NB4 (cell line): ENCODE results near the gene OSBPL2.

Source experiments
- POLR2A ChIP-seq: IDR thresholded peaks from 2 replicates; pipeline ENCODE4 v1.6.1; 2011; ENCODE audit warnings: mild to moderate bottlenecking; ENCODE audit not compliant: insufficient read length; ENCODE audit errors: extremely low read depth
- TF ChIP-seq, protein P1 (sequence below): IDR thresholded peaks from one replicate; pipeline ENCODE4 v1.5.1; 2012; ENCODE audit warnings: low read depth, low read length
- TF ChIP-seq, protein P2 (sequence below): IDR thresholded peaks from 2 replicates; pipeline ENCODE4 v1.6.1; 2011; ENCODE audit warnings: low read depth, low read length

DNA sequence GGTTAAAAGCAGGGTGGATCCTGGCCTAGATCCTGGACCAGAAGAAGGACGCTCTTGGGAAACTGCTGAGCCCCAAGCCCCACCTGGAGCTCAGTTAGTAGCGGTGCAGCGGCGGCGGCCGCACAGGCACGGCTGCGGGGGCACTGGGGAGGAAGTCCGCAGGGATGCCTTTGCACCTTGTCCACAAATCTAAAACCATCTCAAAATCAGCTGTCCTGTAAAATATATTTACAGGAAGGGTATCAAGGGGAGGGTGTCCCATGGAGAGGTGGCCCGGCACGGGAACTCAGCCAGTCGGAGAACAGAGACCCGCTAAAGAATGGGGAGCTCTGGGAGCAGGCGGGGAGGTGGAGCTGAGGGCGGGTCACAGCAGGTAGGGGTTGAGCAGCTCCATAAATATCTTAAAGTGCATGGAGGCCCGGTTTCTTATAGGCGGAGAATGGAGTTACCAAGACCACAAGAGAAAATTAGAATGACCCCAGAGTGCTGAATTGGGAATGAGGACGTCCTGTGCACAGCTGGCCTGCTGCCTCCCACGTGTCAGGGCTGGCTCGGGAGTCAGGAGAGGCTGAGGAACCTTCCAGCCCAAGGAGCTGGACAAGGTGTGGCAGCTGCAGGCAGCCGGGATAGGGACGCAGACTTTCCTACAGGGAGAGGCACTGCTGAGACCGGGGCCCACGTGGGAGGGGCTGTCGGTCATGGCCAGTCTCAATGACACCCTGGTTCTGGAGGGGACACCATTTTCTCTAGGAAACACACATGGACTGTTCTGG is 47.5 kb upstream of the OSBPL2 start:
- TF ChIP-seq POLR2A, result no peak
- TF ChIP-seq, protein P1, sequence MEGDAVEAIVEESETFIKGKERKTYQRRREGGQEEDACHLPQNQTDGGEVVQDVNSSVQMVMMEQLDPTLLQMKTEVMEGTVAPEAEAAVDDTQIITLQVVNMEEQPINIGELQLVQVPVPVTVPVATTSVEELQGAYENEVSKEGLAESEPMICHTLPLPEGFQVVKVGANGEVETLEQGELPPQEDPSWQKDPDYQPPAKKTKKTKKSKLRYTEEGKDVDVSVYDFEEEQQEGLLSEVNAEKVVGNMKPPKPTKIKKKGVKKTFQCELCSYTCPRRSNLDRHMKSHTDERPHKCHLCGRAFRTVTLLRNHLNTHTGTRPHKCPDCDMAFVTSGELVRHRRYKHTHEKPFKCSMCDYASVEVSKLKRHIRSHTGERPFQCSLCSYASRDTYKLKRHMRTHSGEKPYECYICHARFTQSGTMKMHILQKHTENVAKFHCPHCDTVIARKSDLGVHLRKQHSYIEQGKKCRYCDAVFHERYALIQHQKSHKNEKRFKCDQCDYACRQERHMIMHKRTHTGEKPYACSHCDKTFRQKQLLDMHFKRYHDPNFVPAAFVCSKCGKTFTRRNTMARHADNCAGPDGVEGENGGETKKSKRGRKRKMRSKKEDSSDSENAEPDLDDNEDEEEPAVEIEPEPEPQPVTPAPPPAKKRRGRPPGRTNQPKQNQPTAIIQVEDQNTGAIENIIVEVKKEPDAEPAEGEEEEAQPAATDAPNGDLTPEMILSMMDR, result no peak
- TF ChIP-seq, protein P2, sequence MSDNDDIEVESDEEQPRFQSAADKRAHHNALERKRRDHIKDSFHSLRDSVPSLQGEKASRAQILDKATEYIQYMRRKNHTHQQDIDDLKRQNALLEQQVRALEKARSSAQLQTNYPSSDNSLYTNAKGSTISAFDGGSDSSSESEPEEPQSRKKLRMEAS, result no peak
